NCI-H1048 (cell line): ENCODE results near the gene FOXJ3.

ENCODE experiments used
- DNase-seq: peaks from one replicate; lab custom pipeline; 2025; lab: John Stamatoyannopoulos, UW

Gene FOXJ3

GRCh38 chr1:42335050-42335808 is at the start of gene FOXJ3:
FOXJ3 (minus strand) TSS chr1:42335235; CDS start chr1:42311093, 24,142 bp downstream.
- peak; percentile 81 for DNase-seq

GRCh38 chr1:42381280-42381673 is 46.2 kb upstream of the FOXJ3 start:
- no peak for DNase-seq

GRCh38 chr1:42380586-42381279 is 45.7 kb upstream of the FOXJ3 start, which contains the start of gene RIMKLA:
RIMKLA (plus strand) TSS chr1:42380792; CDS start chr1:42380935, 143 bp downstream.
- DNase-seq = peak; percentile 22

- no peak for DNase-seq
These were observed 45.0 kb upstream of the FOXJ3 start for GRCh38 chr1:42379794-42380585.

GRCh38 chr1:42372796-42373195 is 37.8 kb upstream of the FOXJ3 start:
- no peak for DNase-seq

GRCh38 chr1:42370876-42371549 is 36.0 kb upstream of the FOXJ3 start:
- no peak for DNase-seq

GRCh38 chr1:42369471-42369870 is 34.4 kb upstream of the FOXJ3 start:
- DNase-seq = no peak

- no peak for DNase-seq
These were observed 33.2 kb upstream of the FOXJ3 start for GRCh38 chr1:42368096-42368795.

- no peak for DNase-seq
These were observed 30.1 kb upstream of the FOXJ3 start for GRCh38 chr1:42365118-42365517.

- DNase-seq = no peak
These were observed 29.5 kb upstream of the FOXJ3 start for GRCh38 chr1:42364542-42364941.

GRCh38 chr1:42364089-42364488 is 29.1 kb upstream of the FOXJ3 start:
- DNase-seq = no peak

- DNase-seq = no peak
These were observed 24.4 kb upstream of the FOXJ3 start for GRCh38 chr1:42359466-42359865.

GRCh38 chr1:42358791-42359190 is 23.8 kb upstream of the FOXJ3 start:
- no peak for DNase-seq

- no peak for DNase-seq
These were observed 15.1 kb upstream of the FOXJ3 start for GRCh38 chr1:42350086-42350485.

GRCh38 chr1:42348498-42348897 is 13.5 kb upstream of the FOXJ3 start:
- DNase-seq = no peak

- no peak for DNase-seq
These were observed 8.0 kb upstream of the FOXJ3 start for GRCh38 chr1:42343049-42343448.

- no peak for DNase-seq
These were observed 5.9 kb upstream of the FOXJ3 start for GRCh38 chr1:42340901-42341300.

- DNase-seq = no peak
These were observed 5.1 kb upstream of the FOXJ3 start for GRCh38 chr1:42340093-42340492.

GRCh38 chr1:42336978-42337377 is 1.9 kb upstream of the FOXJ3 start:
- DNase-seq = no peak

- DNase-seq = no peak
These were observed 929 bp upstream of the FOXJ3 start for GRCh38 chr1:42335809-42336518.
